Activated CD4-positive, alpha-beta memory T cell treated with anti-CD3 and anti-CD28 coated beads, Interleukin-2, amount 10 ng/mL, durations not matched to agents 7 days and 5 days (primary cell): ENCODE results near the gene NCLN. TPM values are rescaled to one million over a fixed set of nuclear protein-coding genes. Genes with fewer than 3 reads are reported as not detected.

Experiments used
- CTCF ChIA-PET: fragments of 350-600 bp; sonication (Branson Sonifier 250); formaldehyde crosslinking; loops from one replicate; lab custom pipeline; 2021; ENCODE audit warnings: antibody characterized with exemption, inconsistent platforms; lab: Charles Lee
- POLR2A ChIA-PET: fragments of 350-600 bp; sonication (Branson Sonifier 250); formaldehyde crosslinking; loops from one replicate; lab custom pipeline; 2021; ENCODE audit warnings: antibody characterized with exemption; lab: Charles Lee
- DNase-seq: peaks from one replicate; pipeline ENCODE4 v3.0.0-alpha.2; 2020
- H3K27ac Mint-ChIP-seq: one replicate; pipeline ENCODE4 v1.8.0; 2021; ENCODE audit warnings: mild to moderate bottlenecking, mixed read lengths
- H3K27me3 Mint-ChIP-seq: one replicate; pipeline ENCODE4 v1.8.0; 2021; ENCODE audit warnings: mixed read lengths
- H3K36me3 Mint-ChIP-seq: one replicate; pipeline ENCODE4 v1.8.0; 2021; ENCODE audit warnings: low read depth, mixed read lengths
- H3K4me1 Mint-ChIP-seq: one replicate; pipeline ENCODE4 v1.8.0; 2021; ENCODE audit warnings: mixed read lengths
- H3K4me3 Mint-ChIP-seq: one replicate; pipeline ENCODE4 v1.8.0; 2021; ENCODE audit warnings: mild to moderate bottlenecking, mixed read lengths
- H3K9me3 Mint-ChIP-seq: one replicate; pipeline ENCODE4 v1.8.0; 2021; ENCODE audit warnings: mixed read lengths
- total RNA-seq, 2 experiments: library from RNA; stranded (reverse); gene quantifications; one replicate each; pipeline ENCODE4 v1.2.3, GENCODE V29; 2021

NCLN gene, protein sequence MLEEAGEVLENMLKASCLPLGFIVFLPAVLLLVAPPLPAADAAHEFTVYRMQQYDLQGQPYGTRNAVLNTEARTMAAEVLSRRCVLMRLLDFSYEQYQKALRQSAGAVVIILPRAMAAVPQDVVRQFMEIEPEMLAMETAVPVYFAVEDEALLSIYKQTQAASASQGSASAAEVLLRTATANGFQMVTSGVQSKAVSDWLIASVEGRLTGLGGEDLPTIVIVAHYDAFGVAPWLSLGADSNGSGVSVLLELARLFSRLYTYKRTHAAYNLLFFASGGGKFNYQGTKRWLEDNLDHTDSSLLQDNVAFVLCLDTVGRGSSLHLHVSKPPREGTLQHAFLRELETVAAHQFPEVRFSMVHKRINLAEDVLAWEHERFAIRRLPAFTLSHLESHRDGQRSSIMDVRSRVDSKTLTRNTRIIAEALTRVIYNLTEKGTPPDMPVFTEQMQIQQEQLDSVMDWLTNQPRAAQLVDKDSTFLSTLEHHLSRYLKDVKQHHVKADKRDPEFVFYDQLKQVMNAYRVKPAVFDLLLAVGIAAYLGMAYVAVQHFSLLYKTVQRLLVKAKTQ
- total RNA-seq, result 10 to 100 TPM; 49.6 to 52.0 TPM

DNA sequence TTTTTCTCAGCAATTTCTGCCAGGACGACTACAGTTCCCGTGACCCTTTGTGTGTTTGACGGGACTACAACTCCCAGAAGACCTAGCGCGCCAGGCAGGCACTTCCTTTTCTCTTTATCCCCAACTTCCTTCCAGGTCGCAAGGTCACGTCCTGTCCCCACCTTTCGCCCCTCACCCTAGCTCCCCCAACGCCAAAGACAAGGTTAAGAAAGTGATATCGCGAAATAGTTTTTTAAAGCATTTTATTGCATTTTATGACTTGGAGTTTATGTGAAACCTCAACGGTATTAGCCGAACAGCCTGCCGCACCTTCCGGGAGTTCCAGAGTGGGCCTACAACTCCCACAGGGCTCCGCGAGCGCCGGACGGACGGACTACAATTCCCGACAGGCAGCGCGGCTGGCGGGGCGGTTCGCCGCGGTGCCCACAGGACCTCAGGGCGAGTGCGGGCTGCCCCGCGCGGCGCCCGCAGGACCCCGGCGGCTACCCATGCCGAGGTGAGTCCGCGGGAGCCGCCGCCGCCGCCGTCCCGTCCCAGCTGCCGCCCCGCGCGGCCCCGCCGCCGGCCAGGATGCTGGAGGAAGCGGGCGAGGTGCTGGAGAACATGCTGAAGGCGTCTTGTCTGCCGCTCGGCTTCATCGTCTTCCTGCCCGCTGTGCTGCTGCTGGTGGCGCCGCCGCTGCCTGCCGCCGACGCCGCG lies at the start of gene NCLN:
Gene NCLN, plus strand, starts transcription at position 470 of the 699 bp plus-strand sequence. Its CDS starts 101 bp downstream, at position 571.
- Mint-ChIP-seq H3K27me3 (no peaks in the 10 kb centered on the region), H3K36me3 (peaks cover 50% of the 10 kb centered on the region), H3K4me1 (peaks cover 56% of the 10 kb centered on the region), H3K27ac (peak within 1 kb of the TSS; percentile 91), H3K4me3 (peak within 1 kb of the TSS; percentile 91), H3K9me3 (no peaks in the 10 kb centered on the region)
- POLR2A ChIA-PET, result interaction anchor here (0.9 to 2.1 kb wide), 10 partner anchors 9 to 565 kb away, joined by 3 to 10 read pairs (median 4); partner anchors contain the start of gene DOHH
- CTCF ChIA-PET, result interaction anchor here (1.0 to 1.5 kb wide), 2 partner anchors 24 to 150 kb away, joined by 3 read pairs; no protein-coding TSS in a partner anchor
- peak; percentile 93 for DNase-seq

DNA sequence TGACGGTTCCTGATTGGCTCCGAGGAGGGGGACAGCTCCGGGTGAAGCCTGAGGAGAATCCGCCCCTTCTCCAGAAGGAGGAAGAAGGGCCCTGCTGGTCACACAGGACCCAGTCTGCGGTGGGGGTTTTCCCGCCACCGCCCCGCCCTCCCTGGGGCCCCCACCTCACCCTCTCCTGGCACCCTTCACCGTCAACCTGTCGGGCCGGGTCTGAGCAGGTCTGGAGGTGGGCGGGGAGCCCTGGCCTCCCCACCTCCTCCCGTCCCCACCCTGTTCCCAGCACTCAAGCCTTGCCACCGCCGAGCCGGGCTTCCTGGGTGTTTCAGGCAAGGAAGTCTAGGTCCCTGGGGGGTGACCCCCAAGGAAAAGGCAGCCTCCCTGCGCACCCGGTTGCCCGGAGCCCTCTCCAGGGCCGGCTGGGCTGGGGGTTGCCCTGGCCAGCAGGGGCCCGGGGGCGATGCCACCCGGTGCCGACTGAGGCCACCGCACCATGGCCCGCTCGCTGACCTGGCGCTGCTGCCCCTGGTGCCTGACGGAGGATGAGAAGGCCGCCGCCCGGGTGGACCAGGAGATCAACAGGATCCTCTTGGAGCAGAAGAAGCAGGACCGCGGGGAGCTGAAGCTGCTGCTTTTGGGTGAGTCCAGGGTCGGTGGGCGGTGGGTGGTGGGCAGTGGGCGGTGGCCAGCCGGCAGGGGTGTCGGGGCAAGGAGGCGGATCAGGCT lies 49.6 kb upstream of the NCLN start, which contains the start of gene GNA15:
Gene GNA15, plus strand, starts transcription at position 73 of the 723 bp plus-strand sequence. Its CDS starts 418 bp downstream, at position 491.
- POLR2A ChIA-PET, result interaction anchor here (0.9 to 2.1 kb wide), 4 partner anchors 16 to 48 kb away, joined by 3 to 6 read pairs (median 4); no protein-coding TSS in a partner anchor
- CTCF ChIA-PET, result interaction anchor here (0.7 to 1.7 kb wide), 4 partner anchors 8 to 34 kb away, joined by 3 to 4 read pairs (median 3); no protein-coding TSS in a partner anchor

DNA sequence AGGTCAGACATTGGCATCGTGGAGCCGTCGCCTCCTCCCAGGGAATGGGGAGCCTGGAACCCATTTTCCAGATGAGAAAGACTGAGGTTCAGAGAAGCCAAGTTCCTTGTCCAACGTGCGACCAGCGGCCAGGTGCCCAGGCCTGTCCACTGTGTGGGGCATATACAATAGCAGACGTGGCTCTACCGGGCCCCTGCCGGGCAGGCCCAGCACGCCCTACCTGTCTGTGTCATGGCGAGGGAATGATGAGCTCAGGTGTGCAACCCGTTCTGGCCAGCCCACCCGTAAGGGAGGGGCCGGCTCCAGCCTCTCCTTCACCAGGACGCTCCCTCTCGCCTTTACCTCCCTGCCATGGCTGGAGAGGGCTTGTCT lies 49.1 kb upstream of the NCLN start:
- Mint-ChIP-seq H3K27ac (peak overlapping the region; percentile 75), H3K4me1 (peaks cover 58% of the 10 kb centered on the region), H3K27me3 (no peaks in the 10 kb centered on the region), H3K9me3 (no peaks in the 10 kb centered on the region), H3K4me3 (peak overlapping the region; percentile 92), H3K36me3 (peaks cover 29% of the 10 kb centered on the region)
- ChIA-PET CTCF (interaction anchor here (0.9 to 1.9 kb wide), 3 partner anchors 10 to 34 kb away, joined by 3 to 8 read pairs (median 4); no protein-coding TSS in a partner anchor), POLR2A (interaction anchor here (0.7 to 2.1 kb wide), 4 partner anchors 16 to 47 kb away, joined by 3 to 4 read pairs (median 3); no protein-coding TSS in a partner anchor)
- no peak for DNase-seq

More for the DNA sequence above, 49.6 kb upstream of the NCLN start, which contains the start of gene GNA15:
- peaks cover 27% of the 10 kb centered on the region for H3K36me3 Mint-ChIP-seq
- peak within 1 kb of the TSS; percentile 92 for H3K4me3 Mint-ChIP-seq
- no peaks in the 10 kb centered on the region for H3K27me3 Mint-ChIP-seq
- no peaks in the 10 kb centered on the region for H3K9me3 Mint-ChIP-seq
- peak; percentile 74 for DNase-seq
- H3K4me1 Mint-ChIP-seq, result peaks cover 56% of the 10 kb centered on the region
- H3K27ac Mint-ChIP-seq, result peak within 1 kb of the TSS; percentile 78

DNA sequence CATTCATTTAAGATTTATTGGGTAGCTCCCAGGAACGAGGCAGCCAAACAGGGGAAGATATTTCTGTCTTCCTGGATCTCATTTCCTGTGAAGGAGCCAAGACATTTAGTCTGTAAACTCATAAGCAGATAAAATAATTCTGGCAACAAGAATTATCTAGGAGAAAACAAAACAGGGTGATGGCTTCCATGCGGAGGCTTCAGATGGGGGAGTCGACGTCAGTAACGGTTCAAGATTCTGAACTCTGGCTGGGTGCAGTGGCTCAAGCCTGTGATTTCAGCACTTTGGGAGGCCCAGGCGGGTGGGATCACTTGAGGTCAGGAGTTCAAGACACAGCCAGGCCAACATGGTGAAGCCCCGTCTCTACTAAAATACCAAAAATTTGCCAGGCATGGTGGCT lies 48.6 kb upstream of the NCLN start:
- Mint-ChIP-seq H3K27ac (peak overlapping the region; percentile 75), H3K36me3 (peaks cover 34% of the 10 kb centered on the region), H3K9me3 (no peaks in the 10 kb centered on the region), H3K4me3 (peak overlapping the region; percentile 92), H3K27me3 (no peaks in the 10 kb centered on the region), H3K4me1 (peaks cover 62% of the 10 kb centered on the region)
- no peak for DNase-seq
- POLR2A ChIA-PET, result interaction anchor here (0.7 to 2.1 kb wide), 5 partner anchors 15 to 47 kb away, joined by 3 to 4 read pairs (median 3); partner anchors contain the start of gene S1PR4
- CTCF ChIA-PET, result interaction anchor here (0.9 to 1.9 kb wide), 4 partner anchors 10 to 33 kb away, joined by 3 to 8 read pairs (median 5); no protein-coding TSS in a partner anchor

DNA sequence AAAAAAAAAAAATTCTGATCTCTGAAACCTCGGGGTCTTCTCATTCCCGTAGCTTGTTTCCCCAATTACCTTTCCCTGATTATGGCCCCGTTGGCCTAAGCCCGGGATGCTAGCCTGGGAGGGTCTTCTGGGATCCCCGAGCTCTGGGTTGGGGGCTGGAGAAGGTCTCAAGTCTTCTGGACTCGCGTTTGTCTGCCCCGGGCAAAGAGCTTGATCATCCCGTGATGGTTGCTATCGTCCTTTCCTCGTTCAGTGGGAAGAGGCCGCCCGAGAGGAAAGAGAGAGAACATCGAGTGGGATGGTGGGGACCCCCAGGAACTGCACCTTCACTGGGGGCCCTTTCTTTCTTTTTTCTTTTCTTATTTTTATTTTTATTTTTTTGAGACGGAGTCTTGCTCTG lies 47.5 kb upstream of the NCLN start:
- DNase-seq, result no peak
- Mint-ChIP-seq H3K9me3 (no peaks in the 10 kb centered on the region), H3K27me3 (no peaks in the 10 kb centered on the region), H3K4me3 (peak overlapping the region; percentile 67), H3K4me1 (peaks cover 62% of the 10 kb centered on the region), H3K27ac (no peak overlapping the region), H3K36me3 (peaks cover 41% of the 10 kb centered on the region)
- ChIA-PET POLR2A (interaction anchor here (0.5 to 2.1 kb wide), 5 partner anchors 23 to 188 kb away, joined by 3 to 4 read pairs (median 4); partner anchors contain the start of gene S1PR4), CTCF (interaction anchor here (0.8 to 1.9 kb wide), 3 partner anchors 8 to 24 kb away, joined by 5 to 8 read pairs (median 6); no protein-coding TSS in a partner anchor)

DNA sequence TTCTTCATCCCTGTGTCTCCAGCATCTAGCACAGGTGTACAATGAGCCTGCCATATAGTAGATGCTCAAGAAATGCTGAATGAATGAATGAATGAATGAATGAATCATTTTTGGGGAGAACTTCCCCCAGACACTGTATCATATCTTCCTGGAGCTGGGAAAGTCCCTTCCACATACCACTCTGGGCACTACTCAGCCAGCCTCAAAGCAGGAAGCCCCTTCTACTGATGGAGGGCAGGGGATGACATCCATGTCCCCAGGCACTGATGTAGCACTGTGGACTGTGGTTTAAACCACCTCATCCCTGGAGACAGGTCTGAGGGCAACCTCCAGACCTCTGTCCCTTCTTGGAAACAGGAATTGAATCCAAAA lies 45.1 kb upstream of the NCLN start:
- H3K9me3 Mint-ChIP-seq, result no peaks in the 10 kb centered on the region
- DNase-seq, result no peak
- POLR2A ChIA-PET, result interaction anchor here (0.6 to 3.0 kb wide), 5 partner anchors 11 to 39 kb away, joined by 3 to 10 read pairs (median 3); partner anchors contain the start of gene S1PR4
- H3K4me1 Mint-ChIP-seq, result peaks cover 49% of the 10 kb centered on the region
- peaks cover 44% of the 10 kb centered on the region for H3K36me3 Mint-ChIP-seq
- H3K4me3 Mint-ChIP-seq, result peak overlapping the region; percentile 47
- no peaks in the 10 kb centered on the region for H3K27me3 Mint-ChIP-seq
- peak overlapping the region; percentile 61 for H3K27ac Mint-ChIP-seq
- CTCF ChIA-PET, result interaction anchor here (1.6 to 2.8 kb wide), 3 partner anchors 11 to 21 kb away, joined by 5 to 15 read pairs (median 6); no protein-coding TSS in a partner anchor

DNA sequence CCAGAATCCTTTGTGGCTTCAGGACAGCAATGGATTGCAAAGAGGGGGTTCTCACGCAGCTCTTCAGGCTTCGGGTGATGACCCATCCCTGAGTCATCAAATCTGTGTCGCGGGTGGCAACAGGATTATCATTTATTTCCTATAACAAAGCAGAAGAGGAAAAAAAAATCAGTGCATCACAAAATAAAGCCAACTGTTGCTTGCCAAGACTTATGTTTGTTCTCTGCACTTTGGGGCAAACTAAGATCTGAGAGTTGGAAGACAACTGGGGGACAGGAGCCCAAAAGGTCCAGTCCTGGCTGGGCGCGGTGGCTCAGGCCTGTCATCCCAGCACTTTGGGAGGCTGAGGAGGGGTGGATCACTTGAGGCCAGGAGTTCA lies 43.4 kb upstream of the NCLN start:
- peaks cover 44% of the 10 kb centered on the region for H3K36me3 Mint-ChIP-seq
- ChIA-PET POLR2A (interaction anchor here (0.9 to 3.0 kb wide), 3 partner anchors 9 to 37 kb away, joined by 6 to 10 read pairs (median 9); partner anchors contain the start of gene S1PR4), CTCF (interaction anchor here (1.4 to 2.8 kb wide), 5 partner anchors 10 to 192 kb away, joined by 4 to 15 read pairs (median 8); no protein-coding TSS in a partner anchor)
- no peaks in the 10 kb centered on the region for H3K27me3 Mint-ChIP-seq
- DNase-seq, result no peak
- H3K9me3 Mint-ChIP-seq, result no peaks in the 10 kb centered on the region
- peaks cover 56% of the 10 kb centered on the region for H3K4me1 Mint-ChIP-seq
- peak overlapping the region; percentile 21 for H3K4me3 Mint-ChIP-seq
- peak overlapping the region; percentile 61 for H3K27ac Mint-ChIP-seq

DNA sequence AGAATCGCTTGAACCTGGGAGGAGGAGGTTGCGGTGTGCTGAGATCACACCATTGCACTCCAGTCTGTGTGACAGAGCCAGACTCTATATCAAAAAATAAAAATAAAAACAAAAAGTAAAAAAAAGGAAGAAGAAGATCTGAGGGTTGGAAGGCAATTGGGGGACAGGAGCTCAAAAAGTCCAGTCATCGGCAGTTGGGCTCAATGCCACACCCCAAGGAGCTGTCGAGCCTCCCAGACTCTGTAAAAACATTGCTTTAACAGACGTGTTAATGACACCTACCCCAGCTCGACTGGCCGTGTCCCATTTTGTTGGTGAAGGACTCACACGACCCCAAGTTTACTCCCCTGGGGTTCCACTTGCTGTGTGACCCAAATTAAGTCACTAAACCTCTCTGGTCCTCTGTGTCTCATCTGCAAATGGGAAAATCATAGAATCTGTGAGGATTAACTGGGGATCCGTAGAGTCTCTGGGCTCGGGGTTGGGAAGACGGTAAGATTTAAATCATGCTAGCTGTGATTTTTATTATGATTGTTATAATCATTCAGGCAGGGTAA lies 42.9 kb upstream of the NCLN start:
- DNase-seq, result no peak
- POLR2A ChIA-PET, result interaction anchor here (1.3 to 3.0 kb wide), 4 partner anchors 9 to 36 kb away, joined by 5 to 10 read pairs (median 7); partner anchors contain the start of gene S1PR4
- H3K4me1 Mint-ChIP-seq, result peaks cover 52% of the 10 kb centered on the region
- CTCF ChIA-PET, result interaction anchor here (1.2 to 2.8 kb wide), 5 partner anchors 9 to 39 kb away, joined by 4 to 15 read pairs (median 8); no protein-coding TSS in a partner anchor
- no peak overlapping the region for H3K4me3 Mint-ChIP-seq
- H3K9me3 Mint-ChIP-seq, result no peaks in the 10 kb centered on the region
- H3K27me3 Mint-ChIP-seq, result no peaks in the 10 kb centered on the region
- H3K36me3 Mint-ChIP-seq, result peaks cover 40% of the 10 kb centered on the region
- peak overlapping the region; percentile 61 for H3K27ac Mint-ChIP-seq

DNA sequence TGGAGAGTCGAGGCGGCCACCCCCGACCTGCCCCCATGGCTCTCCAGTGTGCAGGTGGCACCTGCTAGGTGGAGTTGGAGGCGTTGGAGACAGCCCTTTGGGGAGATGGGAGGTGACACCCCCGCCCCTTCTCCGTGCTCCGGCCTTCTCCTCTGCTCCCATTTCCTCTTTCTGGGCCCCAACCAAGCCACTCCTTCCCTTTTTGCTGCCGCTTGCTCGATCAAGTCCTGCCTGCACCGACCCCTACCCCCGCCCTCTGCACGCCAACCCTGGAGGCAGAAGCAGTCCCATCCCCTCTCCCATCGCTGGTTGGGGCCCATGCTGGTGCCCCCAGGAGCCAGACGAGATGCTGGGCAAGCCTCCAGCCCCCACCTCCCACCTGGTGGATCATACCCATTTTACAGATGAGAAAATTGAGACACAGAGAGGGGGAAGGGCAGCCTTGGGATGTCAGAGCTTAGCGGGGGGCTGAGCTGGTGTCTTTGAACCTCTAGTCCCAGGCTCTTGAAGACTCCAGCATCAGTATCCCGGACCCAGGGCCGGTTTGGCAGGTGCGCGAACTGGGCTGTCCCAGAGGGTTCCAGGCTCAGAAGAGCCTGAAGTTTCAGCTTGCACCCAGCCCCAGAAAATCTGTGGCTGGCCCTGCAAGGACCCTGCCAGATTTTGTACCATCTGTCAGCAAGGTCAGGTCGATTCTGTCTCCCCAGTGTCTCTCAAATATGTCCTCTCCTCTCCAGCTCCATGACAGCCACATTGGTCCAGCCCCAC lies 39.6 kb upstream of the NCLN start:
- Mint-ChIP-seq H3K27ac (peak overlapping the region; percentile 61), H3K4me1 (peaks cover 49% of the 10 kb centered on the region), H3K27me3 (no peaks in the 10 kb centered on the region), H3K9me3 (no peaks in the 10 kb centered on the region), H3K36me3 (peaks cover 53% of the 10 kb centered on the region), H3K4me3 (no peak overlapping the region)
- ChIA-PET CTCF (interaction anchor here (0.7 to 2.2 kb wide), 12 partner anchors 9 to 195 kb away, joined by 3 to 27 read pairs (median 4); no protein-coding TSS in a partner anchor), POLR2A (interaction anchor here (1.0 to 1.4 kb wide), 2 partner anchors 13 to 83 kb away, joined by 3 read pairs; no protein-coding TSS in a partner anchor)
- no peak for DNase-seq

DNA sequence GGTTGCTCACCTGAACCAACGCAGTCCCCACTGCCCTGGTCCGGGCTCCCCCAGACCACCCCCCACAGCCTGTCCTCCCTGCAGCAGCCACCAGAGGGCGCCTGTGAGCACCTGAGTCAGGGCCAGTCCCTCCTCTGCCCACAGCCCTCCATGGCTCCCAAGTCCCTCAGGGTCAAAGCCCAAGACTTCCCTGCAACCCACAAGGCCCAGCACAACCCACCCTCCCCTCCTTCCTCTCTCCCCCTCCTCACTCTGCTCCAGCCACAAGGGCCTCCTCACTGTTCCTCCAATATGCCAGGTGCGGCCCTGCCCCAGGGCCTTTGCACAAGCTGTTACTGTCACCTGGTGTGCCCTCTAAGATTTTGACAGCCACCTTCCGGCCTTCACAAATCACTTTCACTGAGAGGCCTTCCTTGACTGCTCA lies 39.0 kb upstream of the NCLN start:
- peaks cover 43% of the 10 kb centered on the region for H3K4me1 Mint-ChIP-seq
- no peak overlapping the region for H3K4me3 Mint-ChIP-seq
- no peaks in the 10 kb centered on the region for H3K9me3 Mint-ChIP-seq
- H3K27me3 Mint-ChIP-seq, result no peaks in the 10 kb centered on the region
- ChIA-PET CTCF (interaction anchor here (0.7 to 2.1 kb wide), 13 partner anchors 9 to 347 kb away, joined by 3 to 9 read pairs (median 4); no protein-coding TSS in a partner anchor), POLR2A (interaction anchor here (1.4 kb wide), 1 partner anchor 14 kb away, joined by 3 read pairs; no protein-coding TSS in a partner anchor)
- peak overlapping the region; percentile 61 for H3K27ac Mint-ChIP-seq
- H3K36me3 Mint-ChIP-seq, result peaks cover 50% of the 10 kb centered on the region
- peak; percentile 67 for DNase-seq
